PC-9 (cell line): ENCODE measurements around the gene PUS7L.
"Not testable (repeated sequence)": the region's sequence is repeated elsewhere in the genome, so short reads cannot be mapped to it uniquely, and the experiment has no call there.

Experiments
- EZH2 ChIP-seq: fragments of 200-600 bp; sonication (generic); IDR thresholded peaks from 2 replicates; pipeline ENCODE4 v1.8.0; 2017; ENCODE audit warnings: antibody characterized with exemption, low read depth
- TF ChIP-seq, protein P1 (sequence below): fragments of 200-600 bp; sonication (generic); conservative IDR thresholded peaks from 2 replicates; pipeline ENCODE4 v1.6.1; 2017; ENCODE audit warnings: mixed run types, antibody characterized with exemption, mild to moderate bottlenecking, moderate library complexity

- TF ChIP-seq, protein P1, sequence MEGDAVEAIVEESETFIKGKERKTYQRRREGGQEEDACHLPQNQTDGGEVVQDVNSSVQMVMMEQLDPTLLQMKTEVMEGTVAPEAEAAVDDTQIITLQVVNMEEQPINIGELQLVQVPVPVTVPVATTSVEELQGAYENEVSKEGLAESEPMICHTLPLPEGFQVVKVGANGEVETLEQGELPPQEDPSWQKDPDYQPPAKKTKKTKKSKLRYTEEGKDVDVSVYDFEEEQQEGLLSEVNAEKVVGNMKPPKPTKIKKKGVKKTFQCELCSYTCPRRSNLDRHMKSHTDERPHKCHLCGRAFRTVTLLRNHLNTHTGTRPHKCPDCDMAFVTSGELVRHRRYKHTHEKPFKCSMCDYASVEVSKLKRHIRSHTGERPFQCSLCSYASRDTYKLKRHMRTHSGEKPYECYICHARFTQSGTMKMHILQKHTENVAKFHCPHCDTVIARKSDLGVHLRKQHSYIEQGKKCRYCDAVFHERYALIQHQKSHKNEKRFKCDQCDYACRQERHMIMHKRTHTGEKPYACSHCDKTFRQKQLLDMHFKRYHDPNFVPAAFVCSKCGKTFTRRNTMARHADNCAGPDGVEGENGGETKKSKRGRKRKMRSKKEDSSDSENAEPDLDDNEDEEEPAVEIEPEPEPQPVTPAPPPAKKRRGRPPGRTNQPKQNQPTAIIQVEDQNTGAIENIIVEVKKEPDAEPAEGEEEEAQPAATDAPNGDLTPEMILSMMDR = not testable (repeated sequence)
- TF ChIP-seq EZH2 = not testable (repeated sequence)
These were observed 73.1 kb downstream of the PUS7L start for GRCh38 chr12:43685491-43685890.
